Esophagus muscularis mucosa (tissue), 4 donors: ENCODE data around the gene KDM4D.

Source experiments
- EP300 ChIP-seq: sonication (generic); formaldehyde crosslinking; IDR thresholded peaks from one replicate; pipeline ENCODE4 v1.6.1; 2017; ENCODE audit warnings: antibody characterized with exemption
- POLR2AphosphoS5 ChIP-seq, 2 donors: sonication (generic); formaldehyde crosslinking; IDR thresholded peaks; one replicate each; pipeline ENCODE4 v1.6.1; 2017; ENCODE audit warnings: antibody characterized with exemption in 2 of 2
- TF ChIP-seq, protein P1 (sequence below), 3 experiments: fragments of 200-600 bp in 2 of 3; fragments of 450-650 bp in 1 of 3; sonication (generic) in 2 of 3; IDR thresholded peaks; one replicate each; pipeline ENCODE4 v1.5.1; 2017 to 2019; ENCODE audit warnings: antibody characterized with exemption in 3 of 3, mild to moderate bottlenecking in 2 of 3, moderate library complexity in 1 of 3

DNA sequence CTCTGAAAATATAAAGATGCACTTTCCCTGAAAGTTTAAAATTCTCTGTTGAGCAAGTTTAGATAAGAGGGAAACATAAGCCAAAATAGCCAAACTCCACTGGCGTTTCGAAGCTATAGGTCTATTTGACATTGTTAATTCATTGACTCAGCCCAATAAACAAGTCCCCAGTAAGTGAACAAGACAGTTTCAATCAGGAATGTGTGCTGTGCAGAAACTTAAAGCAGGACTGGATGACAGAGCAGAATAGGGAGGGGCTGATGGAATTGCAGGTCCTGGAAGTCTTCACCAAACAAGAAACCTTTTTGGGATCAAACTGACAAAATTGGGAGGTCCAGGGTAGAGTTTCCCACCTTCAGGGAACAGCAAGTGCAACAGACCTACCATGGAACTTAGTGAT lies 42.6 kb downstream of the KDM4D start:
- TF ChIP-seq, protein P1, sequence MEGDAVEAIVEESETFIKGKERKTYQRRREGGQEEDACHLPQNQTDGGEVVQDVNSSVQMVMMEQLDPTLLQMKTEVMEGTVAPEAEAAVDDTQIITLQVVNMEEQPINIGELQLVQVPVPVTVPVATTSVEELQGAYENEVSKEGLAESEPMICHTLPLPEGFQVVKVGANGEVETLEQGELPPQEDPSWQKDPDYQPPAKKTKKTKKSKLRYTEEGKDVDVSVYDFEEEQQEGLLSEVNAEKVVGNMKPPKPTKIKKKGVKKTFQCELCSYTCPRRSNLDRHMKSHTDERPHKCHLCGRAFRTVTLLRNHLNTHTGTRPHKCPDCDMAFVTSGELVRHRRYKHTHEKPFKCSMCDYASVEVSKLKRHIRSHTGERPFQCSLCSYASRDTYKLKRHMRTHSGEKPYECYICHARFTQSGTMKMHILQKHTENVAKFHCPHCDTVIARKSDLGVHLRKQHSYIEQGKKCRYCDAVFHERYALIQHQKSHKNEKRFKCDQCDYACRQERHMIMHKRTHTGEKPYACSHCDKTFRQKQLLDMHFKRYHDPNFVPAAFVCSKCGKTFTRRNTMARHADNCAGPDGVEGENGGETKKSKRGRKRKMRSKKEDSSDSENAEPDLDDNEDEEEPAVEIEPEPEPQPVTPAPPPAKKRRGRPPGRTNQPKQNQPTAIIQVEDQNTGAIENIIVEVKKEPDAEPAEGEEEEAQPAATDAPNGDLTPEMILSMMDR (IDR thresholded peaks at IDR 0.05), result no peak
- TF ChIP-seq EP300, result no peak
- no peak for TF ChIP-seq POLR2AphosphoS5 (IDR thresholded peaks at IDR 0.05)
